Measurements from ENCODE around the gene GDAP2. TPM values are rescaled to one million over a fixed set of nuclear protein-coding genes. Genes with fewer than 3 reads are reported as not detected.

The GDAP2 gene
- total and polyA plus RNA-seq, 7 donors = 5.5 to 33.8 (median 19.6) TPM

GRCh38 chr1:117826540-117827078, 102.8 kb downstream of the GDAP2 start:
- DNase-seq = peak; percentile 72
- Histone ChIP-seq H3K36me3 (no peaks in the 10 kb centered on the region), H3K27ac (peak overlapping the region; percentile 37 to 68 (median 48)), H3K4me1 (peaks cover 0 to 64% (median 47%) of the 10 kb centered on the region in 4 donors), H3K9me3 (peaks cover 0 to 2% (median 0%) of the 10 kb centered on the region in 4 donors), H3K4me3 (no peak overlapping the region), H3K27me3 (no peaks in the 10 kb centered on the region)
- intact Hi-C loops (cut with DNase I) = loop anchor here (10.0 kb wide), 3 partner anchors 142 to 912 kb away; partner anchors contain the start of gene TENT5C
- TF ChIP-seq POLR2A (IDR thresholded peaks at IDR 0.05) (no peak), POLR2AphosphoS5 (IDR thresholded peaks at IDR 0.05) (peak in 2 of 4 donors; percentile 12 to 17), EP300 (IDR thresholded peaks at IDR 0.05) (no peak), CTCF (IDR thresholded peaks at IDR 0.05) (no peak)
- WGBS, 2 donors = 86 to 89% methylated on average over 1 of the region's 1 CpG

- no peak for DNase-seq
- no peak for TF ChIP-seq EP300 (IDR thresholded peaks at IDR 0.05)
- no peak for TF ChIP-seq CTCF (IDR thresholded peaks at IDR 0.05)
- no peak for TF ChIP-seq POLR2AphosphoS5 (IDR thresholded peaks at IDR 0.05)
- TF ChIP-seq POLR2A (IDR thresholded peaks at IDR 0.05) = no peak
- intact Hi-C loops (cut with DNase I) = loop anchor here (10.0 kb wide), 3 partner anchors 141 to 911 kb away; partner anchors contain the start of gene TENT5C
- Histone ChIP-seq H3K27ac (peak overlapping the region in 3 of 4 donors; percentile 39 to 68 (median 57)), H3K9me3 (peaks cover 0 to 2% (median 0%) of the 10 kb centered on the region in 4 donors), H3K27me3 (no peaks in the 10 kb centered on the region), H3K4me1 (peaks cover 0 to 69% (median 51%) of the 10 kb centered on the region in 4 donors), H3K4me3 (no peak overlapping the region), H3K36me3 (no peaks in the 10 kb centered on the region)
- WGBS, 2 donors = 20 to 49% methylated on average over 2 of the region's 2 CpGs
These were observed 103.3 kb downstream of the GDAP2 start for GRCh38 chr1:117826119-117826518.

- Histone ChIP-seq H3K4me3 (no peak overlapping the region), H3K27me3 (no peaks in the 10 kb centered on the region), H3K36me3 (no peaks in the 10 kb centered on the region), H3K9me3 (peaks cover 0 to 2% (median 0%) of the 10 kb centered on the region in 4 donors), H3K27ac (peak overlapping the region in 2 of 4 donors; percentile 57 to 68), H3K4me1 (peaks cover 0 to 76% (median 58%) of the 10 kb centered on the region in 4 donors)
- 80 to 87% methylated on average over 2 of the region's 2 CpGs for WGBS, 2 donors
- TF ChIP-seq POLR2AphosphoS5 (IDR thresholded peaks at IDR 0.05) (no peak), POLR2A (IDR thresholded peaks at IDR 0.05) (no peak), EP300 (IDR thresholded peaks at IDR 0.05) (no peak), CTCF (IDR thresholded peaks at IDR 0.05) (no peak)
- peak; percentile 68 for DNase-seq
- intact Hi-C loops (cut with DNase I) = loop anchor here (10.0 kb wide), 3 partner anchors 141 to 911 kb away; partner anchors contain the start of gene TENT5C
These were observed 104.0 kb downstream of the GDAP2 start for GRCh38 chr1:117825414-117825813.

- WGBS, 2 donors = 45 to 70% methylated on average over 1 of the region's 1 CpG
- H3K4me3 ChIP-seq = no peak overlapping the region
- DNase-seq = no peak
- peaks cover 0 to 76% (median 58%) of the 10 kb centered on the region in 4 donors for H3K4me1 ChIP-seq
- H3K9me3 ChIP-seq = no peaks in the 10 kb centered on the region
- intact Hi-C loops (cut with DNase I) = loop anchor here (10.0 kb wide), 3 partner anchors 140 to 910 kb away; partner anchors contain the start of gene TENT5C
- no peaks in the 10 kb centered on the region for H3K27me3 ChIP-seq
- no peaks in the 10 kb centered on the region for H3K36me3 ChIP-seq
- peak overlapping the region in 2 of 4 donors; percentile 36 to 68 for H3K27ac ChIP-seq
- TF ChIP-seq EP300 (IDR thresholded peaks at IDR 0.05) (no peak), CTCF (IDR thresholded peaks at IDR 0.05) (no peak), POLR2A (IDR thresholded peaks at IDR 0.05) (no peak), POLR2AphosphoS5 (IDR thresholded peaks at IDR 0.05) (no peak)
These were observed 104.8 kb downstream of the GDAP2 start for GRCh38 chr1:117824616-117825015.

Measured in sigmoid colon (tissue), 7 donors.